Hepatocyte (in vitro differentiated cells): ENCODE measurements around the gene RAB3IP. TPM values are rescaled to one million over a fixed set of nuclear protein-coding genes. Genes with fewer than 3 reads are reported as not detected.

Source experiments
- DNase-seq: peaks from one replicate; pipeline ENCODE4 v3.0.0-alpha.2; 2016; ENCODE audit warnings: low spot score
- H2AFZ ChIP-seq: fragments of 200-600 bp; sonication (generic); 2 replicates; pipeline ENCODE4 v1.6.0; 2016; ENCODE audit warnings: antibody characterized with exemption, mild to moderate bottlenecking
- H3K27ac ChIP-seq: fragments of 200-600 bp; sonication (generic); 2 replicates; pipeline ENCODE4 v1.5.1; 2016; ENCODE audit warnings: mild to moderate bottlenecking
- H3K27me3 ChIP-seq: fragments of 200-600 bp; sonication (generic); 2 replicates; pipeline ENCODE4 v1.6.1; 2016
- H3K36me3 ChIP-seq: fragments of 200-600 bp; sonication (generic); replicated peaks from 2 replicates; pipeline ENCODE4 v1.5.1; 2016; ENCODE audit warnings: low read depth; ENCODE audit not compliant: insufficient read depth
- H3K4me1 ChIP-seq: fragments of 200-600 bp; sonication (generic); 2 replicates; pipeline ENCODE4 v1.5.1; 2016; ENCODE audit warnings: mild to moderate bottlenecking, moderate library complexity; ENCODE audit not compliant: insufficient read depth
- H3K4me2 ChIP-seq: fragments of 200-600 bp; sonication (generic); 2 replicates; pipeline ENCODE4 v1.6.0; 2016
- H3K4me3 ChIP-seq: fragments of 200-600 bp; sonication (generic); 2 replicates; pipeline ENCODE4 v1.5.1; 2016; ENCODE audit warnings: mild to moderate bottlenecking
- H3K79me2 ChIP-seq: fragments of 200-600 bp; sonication (generic); 2 replicates; pipeline ENCODE4 v1.6.0; 2017; ENCODE audit warnings: mild to moderate bottlenecking
- H3K9me2 ChIP-seq: fragments of 200-600 bp; sonication (generic); replicated peaks from 2 replicates; pipeline ENCODE4 v1.6.0; 2017; ENCODE audit warnings: mild to moderate bottlenecking; ENCODE audit not compliant: insufficient read depth
- H3K9me3 ChIP-seq: fragments of 200-600 bp; sonication (generic); 2 replicates; pipeline ENCODE4 v1.5.1; 2016; ENCODE audit warnings: low read depth, mild to moderate bottlenecking
- H4K20me1 ChIP-seq: fragments of 200-600 bp; sonication (generic); 2 replicates; pipeline ENCODE4 v1.6.0; 2016; ENCODE audit warnings: mild to moderate bottlenecking; ENCODE audit not compliant: insufficient read depth, poor library complexity, severe bottlenecking
- CTCF ChIP-seq: fragments of 200-600 bp; sonication (generic); IDR thresholded peaks from 2 replicates; pipeline ENCODE4 v1.5.1; 2016; ENCODE audit warnings: antibody characterized with exemption, mild to moderate bottlenecking; ENCODE audit not compliant: poor library complexity
- EZH2 ChIP-seq: fragments of 200-600 bp; sonication (generic); IDR thresholded peaks from 2 replicates; pipeline ENCODE4 v1.6.1; 2016; ENCODE audit warnings: antibody characterized with exemption, mild to moderate bottlenecking, borderline replicate concordance
- EZH2phosphoT487 ChIP-seq: fragments of 200-600 bp; sonication (generic); IDR thresholded peaks from one replicate; pipeline ENCODE4 v1.6.1; 2018; ENCODE audit warnings: antibody characterized with exemption, mild to moderate bottlenecking, low read depth, moderate library complexity; ENCODE audit not compliant: unreplicated experiment, severe bottlenecking
- WGBS: methylation state at CpG from one replicate; pipeline ENCODE4 v1.1.6; 2016; ENCODE audit warnings: low lambda C conversion rate; ENCODE audit errors: missing lambda C conversion rate; 5-methylcytosine and 5-hydroxymethylcytosine counted together
- polyA plus RNA-seq: library from polyadenylated mRNA; unstranded; fragments of >200 nt; fragmentation: Nextera tagmentation; extraction: Ambion mirVana; gene quantifications from 2 replicates; pipeline ENCODE4 v1.2.1, GENCODE V29; 2016
- total RNA-seq: library from RNA; depleted of rRNA; stranded (reverse); fragments of >200 nt; gene quantifications from 2 replicates; pipeline ENCODE4 v1.2.3, GENCODE V29; 2014

Gene RAB3IP
- total and polyA plus RNA-seq, 2 experiments from 2014 or later, result 34.2 to 41.3 TPM

- no peak for DNase-seq
- peaks cover 34% of the 10 kb centered on the region for H3K79me2 ChIP-seq
- H3K27me3 ChIP-seq, result no peaks in the 10 kb centered on the region
- no peak overlapping the region for H3K4me3 ChIP-seq
- no peaks in the 10 kb centered on the region for H3K36me3 ChIP-seq
- H3K9me3 ChIP-seq, result peaks cover 8% of the 10 kb centered on the region
- H3K27ac ChIP-seq, result no peak overlapping the region
- H3K4me1 ChIP-seq, result no peaks in the 10 kb centered on the region
- no peak for TF ChIP-seq CTCF
- H3K4me2 ChIP-seq, result no peak overlapping the region
- 93% methylated on average over 6 of the region's 6 CpGs for WGBS
- H4K20me1 ChIP-seq, result no peaks in the 10 kb centered on the region
- no peak overlapping the region for H2AFZ ChIP-seq
- H3K9me2 ChIP-seq, result no peaks in the 10 kb centered on the region
Measured at GRCh38 chr12:69766260-69766659, 27.6 kb downstream of the RAB3IP start.

DNA sequence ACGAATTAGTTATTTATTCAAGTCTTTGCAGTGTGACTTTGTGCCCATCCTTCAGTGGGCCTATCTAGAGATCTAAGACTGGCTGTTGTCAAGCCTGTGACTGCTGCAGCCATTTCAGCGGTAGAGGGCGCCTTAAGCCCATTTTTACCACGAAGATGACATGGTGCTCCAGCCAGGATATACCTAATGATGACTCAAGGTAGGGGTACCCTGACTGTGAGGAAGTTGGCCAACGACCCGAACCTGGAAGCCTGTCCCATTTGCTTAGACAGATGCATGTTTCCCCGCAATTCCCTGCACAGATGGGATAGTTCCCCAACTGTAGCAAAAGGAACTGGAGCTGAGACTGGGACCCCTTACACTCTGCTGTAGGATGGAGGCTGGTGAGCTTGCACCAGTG is 41.3 kb downstream of the RAB3IP start:
- WGBS, result 68% methylated on average over 7 of the region's 7 CpGs
- H4K20me1 ChIP-seq, result no peaks in the 10 kb centered on the region
- no peaks in the 10 kb centered on the region for H3K4me1 ChIP-seq
- no peaks in the 10 kb centered on the region for H3K27me3 ChIP-seq
- no peaks in the 10 kb centered on the region for H3K9me3 ChIP-seq
- no peaks in the 10 kb centered on the region for H3K9me2 ChIP-seq
- no peak overlapping the region for H3K4me2 ChIP-seq
- H3K36me3 ChIP-seq, result no peaks in the 10 kb centered on the region
- no peak overlapping the region for H2AFZ ChIP-seq
- no peak overlapping the region for H3K27ac ChIP-seq
- no peak for DNase-seq
- H3K79me2 ChIP-seq, result peaks cover 3% of the 10 kb centered on the region
- H3K4me3 ChIP-seq, result no peak overlapping the region
- TF ChIP-seq CTCF (peak; percentile 21), EZH2 (no peak)

GRCh38 chr12:69783365-69783764 is 44.7 kb downstream of the RAB3IP start:
- no peaks in the 10 kb centered on the region for H3K4me1 ChIP-seq
- H2AFZ ChIP-seq, result no peak overlapping the region
- no peak overlapping the region for H3K27ac ChIP-seq
- DNase-seq, result no peak
- no peak overlapping the region for H3K4me2 ChIP-seq
- TF ChIP-seq CTCF (no peak), EZH2phosphoT487 (no peak), EZH2 (no peak)
- H4K20me1 ChIP-seq, result no peaks in the 10 kb centered on the region
- no peaks in the 10 kb centered on the region for H3K27me3 ChIP-seq
- H3K9me3 ChIP-seq, result no peaks in the 10 kb centered on the region
- no peaks in the 10 kb centered on the region for H3K36me3 ChIP-seq
- WGBS, result 93% methylated on average over 6 of the region's 6 CpGs
- H3K79me2 ChIP-seq, result peaks cover 3% of the 10 kb centered on the region
- H3K4me3 ChIP-seq, result no peak overlapping the region
- H3K9me2 ChIP-seq, result no peaks in the 10 kb centered on the region

GRCh38 chr12:69789351-69789750 is 50.7 kb downstream of the RAB3IP start:
- Histone ChIP-seq H2AFZ (no peak overlapping the region), H3K27ac (no peak overlapping the region), H3K4me2 (no peak overlapping the region), H3K4me1 (no peaks in the 10 kb centered on the region), H3K36me3 (no peaks in the 10 kb centered on the region), H3K27me3 (no peaks in the 10 kb centered on the region), H4K20me1 (no peaks in the 10 kb centered on the region), H3K9me3 (peaks cover 5% of the 10 kb centered on the region), H3K4me3 (no peak overlapping the region), H3K9me2 (no peaks in the 10 kb centered on the region), H3K79me2 (no peaks in the 10 kb centered on the region)
- TF ChIP-seq CTCF, result no peak
- no peak for TF ChIP-seq EZH2
- TF ChIP-seq EZH2phosphoT487, result no peak
- no peak for DNase-seq
